Kidney (tissue), 14 donors: ENCODE data around the gene NECAB2. TPM values are rescaled to one million over a fixed set of nuclear protein-coding genes. Genes with fewer than 3 reads are reported as not detected.

Experiments used
- DNase-seq, 5 donors: peaks; one replicate each; pipeline ENCODE4 v3.0.0-alpha.2; 2013 to 2020
- FAIRE-seq: peaks from 2 replicates; lab custom pipeline; 2012; peaks lifted over from hg19 to GRCh38; lab: Jason Lieb, UNC
- H3K27ac ChIP-seq, 2 donors: one replicate each; pipeline ENCODE4 v1.7.0; 2013; ENCODE audit warnings: low read depth in 2 of 2, low read length in 2 of 2, inconsistent platforms in 1 of 2
- H3K27me3 ChIP-seq: one replicate; pipeline ENCODE4 v1.7.1; 2013; ENCODE audit warnings: low read length, inconsistent platforms; ENCODE audit not compliant: control insufficient read depth, insufficient read depth
- H3K36me3 ChIP-seq, 3 donors: one replicate each; pipeline versions ENCODE4 v1.7.0 to v1.7.1; 2013; ENCODE audit warnings: low read length in 3 of 3, control low read depth in 1 of 3, inconsistent platforms in 1 of 3; ENCODE audit not compliant: insufficient read depth in 3 of 3, control insufficient read depth in 2 of 3
- H3K4me1 ChIP-seq, 3 donors: one replicate each; pipeline versions ENCODE4 v1.7.0 to v1.7.1; 2013; ENCODE audit warnings: low read length in 3 of 3, inconsistent platforms in 1 of 3, low read depth in 1 of 3; ENCODE audit not compliant: control insufficient read depth in 2 of 3, insufficient read depth in 2 of 3
- H3K4me3 ChIP-seq, 3 donors: one replicate each; pipeline versions ENCODE4 v1.7.0 to v1.8.1; 2013; ENCODE audit warnings: low read length in 3 of 3, control low read depth in 1 of 3, inconsistent platforms in 1 of 3
- H3K9ac ChIP-seq, 3 donors: one replicate each; pipeline versions ENCODE4 v1.7.0 to v1.7.1; 2013; ENCODE audit warnings: low read length in 3 of 3, control low read depth in 1 of 3, inconsistent platforms in 1 of 3
- H3K9me3 ChIP-seq, 3 donors: one replicate each; pipeline versions ENCODE4 v1.7.0 to v1.7.1; 2013; ENCODE audit warnings: low read length in 3 of 3, control low read depth in 1 of 3, inconsistent platforms in 1 of 3; ENCODE audit not compliant: control insufficient read depth in 2 of 3, insufficient read depth in 1 of 3
- intact Hi-C: fragments of 100-400 bp; cut with DNase I; formaldehyde crosslinking; loops from one replicate; pipeline ENCODE4 v1.11.1; 2022
- polyA plus RNA-seq: library from polyadenylated mRNA; stranded (reverse); fragments of 350-450 nt; fragmentation: Illumina TruSeq; extraction: RNeasy Lipid Tissue Mini Kit (QIAGEN cat#74804); gene quantifications from one replicate; pipeline ENCODE4 v1.2.3, GENCODE V29; 2014; ENCODE audit warnings: low read depth, low replicate concordance; ENCODE audit not compliant: insufficient read depth
- total RNA-seq: library from RNA; stranded (reverse); fragmentation: NEBNext Ultra II Directional; extraction: Animal tissue kit (Norgen Biotek cat#: 25700); gene quantifications from one replicate; pipeline ENCODE4 v1.2.1, GENCODE V29; 2021
- TF ChIP-seq, protein P1 (sequence below): IDR thresholded peaks from 3 replicates; pipeline ENCODE4 v1.5.1; 2012; ENCODE audit warnings: mild to moderate bottlenecking, moderate library complexity, borderline replicate concordance; ENCODE audit not compliant: insufficient read depth; ENCODE audit errors: extremely low read depth
- donor health status: control.
- donor health status: control.
- donor health status: control.
- donor health status: control.
- donor health status: control.
- donor health status: DM: yes; HTN: yes; CAD: no.
- donor health status: Normal renal cell carcinoma (clear cell type).

NECAB2 gene
- total and polyA plus RNA-seq, 2 donors from 2014 or later = 0.82 to 47.0 TPM

DNA sequence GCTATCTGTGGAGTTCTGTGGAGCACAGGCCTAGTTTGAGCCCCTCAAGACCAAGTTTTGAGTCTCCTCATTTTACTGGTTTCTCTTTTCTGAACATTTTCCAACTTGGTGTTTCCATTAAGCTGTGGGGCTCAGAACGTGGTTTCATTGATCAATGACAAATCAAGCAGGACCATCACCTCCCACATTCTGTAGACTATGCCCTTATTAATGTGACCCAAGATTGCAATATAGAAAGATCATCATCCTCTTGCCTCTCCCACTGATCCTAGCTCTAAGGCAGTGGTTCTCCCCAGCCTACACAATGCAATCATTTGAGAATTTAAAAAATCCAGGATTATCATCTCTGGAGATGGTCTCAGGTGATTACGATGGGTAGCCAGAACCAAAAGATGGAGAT, 30.8 kb upstream of the NECAB2 start:
- H3K36me3 ChIP-seq = no peaks in the 10 kb centered on the region
- no peak overlapping the region for H3K27ac ChIP-seq
- DNase-seq (no peak), FAIRE-seq (no peak)
- no peak overlapping the region for H3K9ac ChIP-seq
- no peak overlapping the region for H3K4me3 ChIP-seq
- intact Hi-C loops = no loop called here
- H3K27me3 ChIP-seq = no peaks in the 10 kb centered on the region
- no peaks in the 10 kb centered on the region for H3K4me1 ChIP-seq
- no peaks in the 10 kb centered on the region for H3K9me3 ChIP-seq
- TF ChIP-seq, protein P1, sequence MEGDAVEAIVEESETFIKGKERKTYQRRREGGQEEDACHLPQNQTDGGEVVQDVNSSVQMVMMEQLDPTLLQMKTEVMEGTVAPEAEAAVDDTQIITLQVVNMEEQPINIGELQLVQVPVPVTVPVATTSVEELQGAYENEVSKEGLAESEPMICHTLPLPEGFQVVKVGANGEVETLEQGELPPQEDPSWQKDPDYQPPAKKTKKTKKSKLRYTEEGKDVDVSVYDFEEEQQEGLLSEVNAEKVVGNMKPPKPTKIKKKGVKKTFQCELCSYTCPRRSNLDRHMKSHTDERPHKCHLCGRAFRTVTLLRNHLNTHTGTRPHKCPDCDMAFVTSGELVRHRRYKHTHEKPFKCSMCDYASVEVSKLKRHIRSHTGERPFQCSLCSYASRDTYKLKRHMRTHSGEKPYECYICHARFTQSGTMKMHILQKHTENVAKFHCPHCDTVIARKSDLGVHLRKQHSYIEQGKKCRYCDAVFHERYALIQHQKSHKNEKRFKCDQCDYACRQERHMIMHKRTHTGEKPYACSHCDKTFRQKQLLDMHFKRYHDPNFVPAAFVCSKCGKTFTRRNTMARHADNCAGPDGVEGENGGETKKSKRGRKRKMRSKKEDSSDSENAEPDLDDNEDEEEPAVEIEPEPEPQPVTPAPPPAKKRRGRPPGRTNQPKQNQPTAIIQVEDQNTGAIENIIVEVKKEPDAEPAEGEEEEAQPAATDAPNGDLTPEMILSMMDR = no peak

DNA sequence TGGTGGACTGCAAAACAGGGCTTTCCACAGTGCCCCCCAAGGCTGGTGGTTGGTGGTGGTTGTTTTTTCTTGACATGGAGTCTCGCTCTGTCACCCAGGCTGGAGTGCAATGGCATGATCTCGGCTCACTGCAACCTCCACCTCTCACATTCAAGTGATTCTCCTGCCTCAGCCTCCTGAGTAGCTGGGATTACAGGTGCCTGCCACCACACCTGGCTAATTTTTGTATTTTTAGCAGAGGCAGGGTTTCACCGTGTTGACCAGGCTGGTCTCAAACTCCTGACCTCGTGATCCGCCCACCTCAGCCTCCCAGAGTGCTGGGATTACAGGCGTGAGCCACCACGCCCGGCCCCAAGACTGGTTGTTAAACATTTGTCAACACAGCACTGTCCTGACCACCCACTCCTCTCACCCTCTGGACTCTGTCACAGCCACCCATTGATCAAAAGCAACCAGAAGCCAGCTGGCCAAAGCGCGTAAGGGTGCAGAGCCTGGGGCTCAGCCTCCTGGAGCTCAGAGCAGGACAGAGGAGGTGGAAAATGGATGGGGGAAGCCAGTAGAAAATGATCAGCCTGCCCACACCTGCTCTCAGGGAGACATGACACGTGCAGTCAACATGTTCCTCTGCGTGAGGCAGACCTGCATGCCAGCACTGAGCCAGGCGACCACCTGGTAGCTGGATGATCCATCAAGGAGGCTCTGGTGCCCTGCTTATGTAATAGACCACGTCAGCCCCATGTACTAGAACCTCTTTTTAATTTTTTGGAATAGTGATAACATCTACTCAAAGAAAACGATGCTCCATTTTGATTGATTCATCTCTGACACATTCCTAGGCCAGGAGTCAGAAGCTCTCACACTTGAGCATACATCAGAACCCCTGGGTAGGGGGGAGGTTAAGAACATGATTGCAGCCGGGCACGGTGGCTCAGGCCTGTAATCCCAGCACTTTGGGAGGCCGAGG, 29.8 kb upstream of the NECAB2 start:
- intact Hi-C loops = no loop called here
- DNase-seq = no peak
- H3K27ac ChIP-seq = no peak overlapping the region
- no peaks in the 10 kb centered on the region for H3K9me3 ChIP-seq
- no peak overlapping the region for H3K4me3 ChIP-seq
- no peak overlapping the region for H3K9ac ChIP-seq
- H3K27me3 ChIP-seq = no peaks in the 10 kb centered on the region
- TF ChIP-seq, protein P1 = no peak
- no peaks in the 10 kb centered on the region for H3K4me1 ChIP-seq
- H3K36me3 ChIP-seq = no peaks in the 10 kb centered on the region
- FAIRE-seq = no peak

DNA sequence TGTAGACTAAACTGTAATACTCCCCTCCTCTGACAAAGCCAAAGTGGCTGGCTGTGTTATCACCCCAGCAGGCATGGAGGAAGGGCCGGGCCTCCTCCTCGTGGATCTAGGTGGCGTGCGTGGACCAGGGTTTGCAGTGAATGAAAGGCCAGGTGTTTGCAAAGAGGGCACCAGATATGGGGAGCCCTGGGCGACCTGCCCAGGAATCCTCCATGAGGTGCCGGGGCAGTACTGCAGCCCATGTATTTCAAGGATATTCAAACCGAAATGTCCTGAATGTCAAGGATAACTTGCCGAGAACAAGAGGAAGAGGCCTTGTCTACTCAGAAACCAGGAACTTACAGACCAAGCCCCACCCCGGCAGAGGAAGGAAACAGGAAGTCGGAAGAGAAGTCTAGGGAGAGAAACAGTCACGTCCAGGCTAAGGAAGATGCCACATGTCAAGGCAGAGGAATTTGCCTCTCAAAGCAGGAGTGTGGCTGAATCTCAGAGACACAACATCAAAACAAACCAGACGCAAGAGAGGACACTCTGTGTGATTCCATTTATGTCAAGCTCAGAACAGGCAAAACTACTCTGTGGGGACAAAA, 28.7 kb upstream of the NECAB2 start:
- DNase-seq (no peak), FAIRE-seq (no peak)
- TF ChIP-seq, protein P1 = no peak
- no peak overlapping the region for H3K27ac ChIP-seq
- H3K4me3 ChIP-seq = no peak overlapping the region
- H3K27me3 ChIP-seq = no peaks in the 10 kb centered on the region
- H3K9ac ChIP-seq = no peak overlapping the region
- no peaks in the 10 kb centered on the region for H3K9me3 ChIP-seq
- intact Hi-C loops = no loop called here
- H3K4me1 ChIP-seq = no peaks in the 10 kb centered on the region
- H3K36me3 ChIP-seq = no peaks in the 10 kb centered on the region
